Smooth muscle cell (in vitro differentiated cells): ENCODE data around the gene BRICD5. TPM values are rescaled to one million over a fixed set of nuclear protein-coding genes. Genes with fewer than 3 reads are reported as not detected.
A peak's percentile ranks its signal among the peaks of the same experiment; 100 is the strongest.

ENCODE experiments used
- DNase-seq: peaks from one replicate; lab custom pipeline; 2025; ENCODE audit not compliant: unreplicated experiment; lab: John Stamatoyannopoulos, UW
- H2AFZ ChIP-seq: fragments of 200-600 bp; sonication (generic); 2 replicates; pipeline ENCODE4 v1.6.0; 2016; ENCODE audit warnings: antibody characterized with exemption, low read depth, mild to moderate bottlenecking
- H3F3A ChIP-seq: fragments of 200-600 bp; sonication (generic); 2 replicates; pipeline ENCODE4 v1.6.0; 2017; ENCODE audit warnings: antibody characterized with exemption, low read depth
- H3K27ac ChIP-seq: fragments of 200-600 bp; sonication (generic); 2 replicates; pipeline ENCODE4 v1.5.1; 2016; ENCODE audit warnings: low read depth, mild to moderate bottlenecking
- H3K27me3 ChIP-seq: fragments of 200-600 bp; sonication (generic); 2 replicates; pipeline ENCODE4 v1.6.1; 2016; ENCODE audit warnings: low read depth, mild to moderate bottlenecking
- H3K36me3 ChIP-seq: fragments of 200-600 bp; sonication (generic); 2 replicates; pipeline ENCODE4 v1.5.1; 2016; ENCODE audit warnings: low read depth
- H3K4me1 ChIP-seq: fragments of 200-600 bp; sonication (generic); 2 replicates; pipeline ENCODE4 v1.5.1; 2016; ENCODE audit warnings: low read depth
- H3K4me2 ChIP-seq: fragments of 200-600 bp; sonication (generic); 2 replicates; pipeline ENCODE4 v1.6.0; 2016; ENCODE audit warnings: mild to moderate bottlenecking
- H3K4me3 ChIP-seq: fragments of 200-600 bp; sonication (generic); 2 replicates; pipeline ENCODE4 v1.5.1; 2016; ENCODE audit warnings: mild to moderate bottlenecking
- H3K79me2 ChIP-seq: fragments of 200-600 bp; sonication (generic); 2 replicates; pipeline ENCODE4 v1.6.0; 2016; ENCODE audit warnings: low read depth, mild to moderate bottlenecking
- H3K9ac ChIP-seq: fragments of 200-600 bp; sonication (generic); 2 replicates; pipeline ENCODE4 v1.6.0; 2016; ENCODE audit warnings: low read depth
- H3K9me3 ChIP-seq: fragments of 200-600 bp; sonication (generic); replicated peaks from 2 replicates; pipeline ENCODE4 v1.5.1; 2016; ENCODE audit warnings: low read depth
- H4K20me1 ChIP-seq: fragments of 200-600 bp; sonication (generic); 2 replicates; pipeline ENCODE4 v1.6.0; 2016; ENCODE audit warnings: low read depth
- WGBS: methylation state at CpG from one replicate; pipeline ENCODE4 v1.1.7; 2016; ENCODE audit warnings: low lambda C conversion rate; 5-methylcytosine and 5-hydroxymethylcytosine counted together
- polyA plus RNA-seq: library from polyadenylated mRNA; unstranded; fragments of >200 nt; fragmentation: Nextera tagmentation; extraction: Ambion mirVana; gene quantifications from 2 replicates; pipeline ENCODE4 v1.2.1, GENCODE V29; 2016
- total RNA-seq: library from RNA; depleted of rRNA; stranded (reverse); fragments of >200 nt; gene quantifications from 2 replicates; pipeline ENCODE4 v1.2.3, GENCODE V29; 2014
- TF ChIP-seq, protein P1 (sequence below): fragments of 200-600 bp; sonication (generic); IDR thresholded peaks from 2 replicates; pipeline ENCODE4 v1.5.1; 2017; ENCODE audit warnings: borderline replicate concordance, mild to moderate bottlenecking, antibody characterized with exemption; ENCODE audit not compliant: insufficient read depth, poor library complexity, severe bottlenecking

Gene BRICD5
- total and polyA plus RNA-seq, 2 experiments from 2014 or later, result 2.0 to 4.7 TPM

GRCh38 chr16:2166263-2167067 lies 44.2 kb downstream of the BRICD5 start:
- no peak overlapping the region for H3K27ac ChIP-seq
- no peak overlapping the region for H3K4me3 ChIP-seq
- TF ChIP-seq, protein P1, sequence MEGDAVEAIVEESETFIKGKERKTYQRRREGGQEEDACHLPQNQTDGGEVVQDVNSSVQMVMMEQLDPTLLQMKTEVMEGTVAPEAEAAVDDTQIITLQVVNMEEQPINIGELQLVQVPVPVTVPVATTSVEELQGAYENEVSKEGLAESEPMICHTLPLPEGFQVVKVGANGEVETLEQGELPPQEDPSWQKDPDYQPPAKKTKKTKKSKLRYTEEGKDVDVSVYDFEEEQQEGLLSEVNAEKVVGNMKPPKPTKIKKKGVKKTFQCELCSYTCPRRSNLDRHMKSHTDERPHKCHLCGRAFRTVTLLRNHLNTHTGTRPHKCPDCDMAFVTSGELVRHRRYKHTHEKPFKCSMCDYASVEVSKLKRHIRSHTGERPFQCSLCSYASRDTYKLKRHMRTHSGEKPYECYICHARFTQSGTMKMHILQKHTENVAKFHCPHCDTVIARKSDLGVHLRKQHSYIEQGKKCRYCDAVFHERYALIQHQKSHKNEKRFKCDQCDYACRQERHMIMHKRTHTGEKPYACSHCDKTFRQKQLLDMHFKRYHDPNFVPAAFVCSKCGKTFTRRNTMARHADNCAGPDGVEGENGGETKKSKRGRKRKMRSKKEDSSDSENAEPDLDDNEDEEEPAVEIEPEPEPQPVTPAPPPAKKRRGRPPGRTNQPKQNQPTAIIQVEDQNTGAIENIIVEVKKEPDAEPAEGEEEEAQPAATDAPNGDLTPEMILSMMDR, result no peak
- H3K36me3 ChIP-seq, result no peaks in the 10 kb centered on the region
- no peaks in the 10 kb centered on the region for H3K27me3 ChIP-seq
- H3K9ac ChIP-seq, result no peak overlapping the region
- no peak overlapping the region for H3K4me2 ChIP-seq
- no peaks in the 10 kb centered on the region for H3F3A ChIP-seq
- no peaks in the 10 kb centered on the region for H3K4me1 ChIP-seq
- H4K20me1 ChIP-seq, result peaks cover 63% of the 10 kb centered on the region
- no peaks in the 10 kb centered on the region for H3K9me3 ChIP-seq
- 95% methylated on average over 17 of the region's 17 CpGs for WGBS
- no peak for DNase-seq
- peaks cover 34% of the 10 kb centered on the region for H3K79me2 ChIP-seq
- no peak overlapping the region for H2AFZ ChIP-seq

- peaks cover 68% of the 10 kb centered on the region for H4K20me1 ChIP-seq
- TF ChIP-seq, protein P1, result no peak
- H3K79me2 ChIP-seq, result peaks cover 40% of the 10 kb centered on the region
- H3K36me3 ChIP-seq, result no peaks in the 10 kb centered on the region
- no peaks in the 10 kb centered on the region for H3K4me1 ChIP-seq
- H3K27me3 ChIP-seq, result no peaks in the 10 kb centered on the region
- WGBS, result 98% methylated on average over 10 of the region's 12 CpGs
- H3F3A ChIP-seq, result no peaks in the 10 kb centered on the region
- H3K4me2 ChIP-seq, result no peak overlapping the region
- no peak for DNase-seq
- H3K4me3 ChIP-seq, result no peak overlapping the region
- no peak overlapping the region for H2AFZ ChIP-seq
- H3K9ac ChIP-seq, result no peak overlapping the region
- no peaks in the 10 kb centered on the region for H3K9me3 ChIP-seq
- H3K27ac ChIP-seq, result no peak overlapping the region
Observed at GRCh38 chr16:2165861-2166260, 44.8 kb downstream of the BRICD5 start.

- Histone ChIP-seq H3K27ac (peak overlapping the region; percentile 69), H3K9ac (no peak overlapping the region), H4K20me1 (peaks cover 82% of the 10 kb centered on the region), H3K79me2 (peaks cover 63% of the 10 kb centered on the region), H3K4me2 (no peak overlapping the region), H2AFZ (no peak overlapping the region), H3K36me3 (no peaks in the 10 kb centered on the region), H3K27me3 (no peaks in the 10 kb centered on the region), H3K4me1 (peaks cover 4% of the 10 kb centered on the region), H3K4me3 (no peak overlapping the region), H3F3A (no peaks in the 10 kb centered on the region), H3K9me3 (no peaks in the 10 kb centered on the region)
- TF ChIP-seq, protein P1, result no peak
- 70% methylated on average over 24 of the region's 26 CpGs for WGBS
- no peak for DNase-seq
Observed at GRCh38 chr16:2163211-2163881, 47.3 kb downstream of the BRICD5 start.
